ENCODE data around the gene EPAS1.

DNA sequence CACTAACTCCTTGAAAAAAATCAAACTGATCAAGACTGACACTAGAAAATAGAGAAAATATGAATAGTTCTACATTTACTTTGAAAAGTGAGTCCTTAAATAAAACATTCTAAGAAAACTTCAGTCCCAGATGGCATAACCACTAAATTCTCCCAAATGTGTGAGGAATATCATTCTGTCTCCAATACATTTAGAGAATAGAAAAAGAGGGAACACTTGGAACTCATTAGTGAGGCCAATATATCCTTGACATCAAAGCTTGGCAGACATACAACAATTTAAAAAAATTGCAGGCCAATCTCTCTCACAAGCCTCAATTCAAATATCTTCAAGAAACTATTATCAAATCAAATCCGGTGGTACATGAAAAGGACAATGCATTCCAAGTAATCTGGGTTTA is 102.8 kb downstream of the EPAS1 start:
- TF ChIP-seq EHMT2 (IDR thresholded peaks at IDR 0.05; ENCODE audit: low read depth) = no peak
- TF ChIP-seq RNF2 (IDR thresholded peaks at IDR 0.05; ENCODE audit: borderline replicate concordance, low read depth) = no peak
- no peak for TF ChIP-seq CHD4 (IDR thresholded peaks at IDR 0.05; ENCODE audit: borderline replicate concordance)
- no peak for TF ChIP-seq CTCF (IDR thresholded peaks at IDR 0.05)
- TF ChIP-seq KDM1A (IDR thresholded peaks at IDR 0.05; ENCODE audit: low read depth) = no peak
- no peak for TF ChIP-seq ZNF302 (CRISPR knock-in tag; IDR thresholded peaks at IDR 0.05)
- no peak for TF ChIP-seq REST (IDR thresholded peaks at IDR 0.05)
- no peak for TF ChIP-seq RAD21 (conservative IDR thresholded peaks at IDR 0.05 in 1 of 2, IDR thresholded peaks at IDR 0.05 in 1 of 2)
- TF ChIP-seq POLR2A (IDR thresholded peaks at IDR 0.05; ENCODE audit: low read length) = no peak
- TF ChIP-seq BHLHE40 (IDR thresholded peaks at IDR 0.05; ENCODE audit: low read depth, low read length) = no peak
